ENCODE results near the gene OLA1.

Gene OLA1

DNA sequence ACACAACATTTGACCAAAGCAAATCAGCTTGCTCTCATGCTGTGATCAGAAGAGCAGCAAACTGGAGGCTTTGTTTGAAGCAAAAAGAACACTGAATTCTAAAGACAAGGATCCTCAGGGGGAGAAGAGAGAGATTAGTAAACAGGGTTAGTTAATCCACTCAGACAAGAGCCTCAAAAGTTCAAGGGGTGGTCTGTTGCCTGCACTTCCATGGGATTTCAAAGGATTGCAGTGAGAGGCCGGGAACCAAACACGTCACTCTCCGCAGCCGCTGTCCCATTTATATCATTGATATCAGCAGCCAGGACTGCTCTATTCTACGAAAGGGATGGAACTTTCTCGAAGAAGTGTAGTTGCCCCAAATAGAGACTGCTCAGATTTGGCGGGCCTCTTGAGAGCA is 185.4 kb downstream of the OLA1 start:
- H3K4me3 ChIP-seq (ENCODE audit: low read depth in 1 of 2, low read length in 2 of 2), result no peak overlapping the region
- H3K36me3 ChIP-seq (ENCODE audit: control insufficient read depth in 1 of 2, insufficient read depth in 2 of 2, low read length in 2 of 2), result no peaks in the 10 kb centered on the region
- H3K27ac ChIP-seq (ENCODE audit: low read length), result no peak overlapping the region
- H3K4me1 ChIP-seq (ENCODE audit: control insufficient read depth in 1 of 2, insufficient read depth in 2 of 2, low read length in 2 of 2), result no peaks in the 10 kb centered on the region
- H3K27me3 ChIP-seq (ENCODE audit: low read depth, low read length), result no peaks in the 10 kb centered on the region
- H3K9me3 ChIP-seq (ENCODE audit: control insufficient read depth in 1 of 2, low read length in 2 of 2), result no peaks in the 10 kb centered on the region

DNA sequence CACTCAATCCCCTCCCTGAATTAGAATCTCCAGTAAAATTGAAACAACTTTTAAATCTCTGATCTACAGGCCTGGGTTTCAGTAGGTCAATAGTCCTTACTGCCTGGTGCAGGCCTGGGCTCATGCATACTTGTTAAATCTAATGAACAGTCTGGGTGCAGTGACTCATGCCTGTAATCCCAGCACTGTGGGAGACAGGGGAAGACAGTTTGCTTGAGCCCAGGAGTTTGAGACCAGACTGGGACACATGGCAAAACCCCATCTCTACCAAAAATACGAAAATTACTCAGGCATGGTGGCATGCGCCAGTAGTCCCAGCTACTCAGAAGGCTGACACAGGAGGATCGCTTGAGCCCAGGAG is 188.5 kb downstream of the OLA1 start:
- H3K27ac ChIP-seq (ENCODE audit: low read length), result no peak overlapping the region
- H3K27me3 ChIP-seq (ENCODE audit: low read depth, low read length), result no peaks in the 10 kb centered on the region
- H3K36me3 ChIP-seq (ENCODE audit: control insufficient read depth in 1 of 2, insufficient read depth in 2 of 2, low read length in 2 of 2), result no peaks in the 10 kb centered on the region

DNA sequence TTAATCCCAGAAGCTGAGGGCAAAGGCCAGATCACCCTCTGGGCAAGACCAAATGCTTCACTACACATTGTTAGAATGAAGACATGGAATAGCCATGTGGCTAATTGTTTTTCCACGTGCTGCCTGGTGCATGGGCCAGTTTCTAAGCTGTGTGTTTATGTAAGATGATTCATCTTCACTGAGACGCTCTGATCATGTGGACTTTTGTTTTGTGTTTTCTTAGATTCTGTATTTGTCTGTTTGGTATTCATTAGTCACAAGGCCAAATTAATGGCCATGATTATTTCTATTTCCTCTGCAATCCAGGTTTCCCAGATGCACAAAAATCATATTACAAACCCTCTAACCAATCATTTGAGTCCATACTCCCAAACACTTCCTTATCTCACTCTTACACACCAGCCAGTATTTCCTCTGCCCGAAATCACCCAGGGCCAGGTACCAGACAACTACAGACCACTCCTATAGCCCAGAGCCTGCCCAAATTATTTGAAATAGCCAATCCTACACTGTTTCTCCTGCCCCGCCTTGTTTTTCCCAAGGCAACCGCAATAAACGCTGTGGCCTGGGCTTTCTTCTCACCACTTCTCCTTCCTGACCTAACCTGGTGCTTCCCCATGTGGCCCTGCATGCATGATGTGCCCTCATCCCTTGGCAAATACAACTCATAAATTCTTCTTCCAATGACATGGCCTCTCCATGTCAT is 189.0 kb downstream of the OLA1 start:
- Histone ChIP-seq H3K36me3 (ENCODE audit: control insufficient read depth in 1 of 2, insufficient read depth in 2 of 2, low read length in 2 of 2) (no peaks in the 10 kb centered on the region), H3K4me3 (ENCODE audit: low read depth in 1 of 2, low read length in 2 of 2) (no peak overlapping the region), H3K27ac (ENCODE audit: low read length) (no peak overlapping the region), H3K4me1 (ENCODE audit: control insufficient read depth in 1 of 2, insufficient read depth in 2 of 2, low read length in 2 of 2) (no peaks in the 10 kb centered on the region), H3K9me3 (ENCODE audit: control insufficient read depth in 1 of 2, low read length in 2 of 2) (no peaks in the 10 kb centered on the region), H3K27me3 (ENCODE audit: low read depth, low read length) (no peaks in the 10 kb centered on the region)

More for the DNA sequence above, 188.5 kb downstream of the OLA1 start:
- Histone ChIP-seq H3K4me1 (ENCODE audit: control insufficient read depth in 1 of 2, insufficient read depth in 2 of 2, low read length in 2 of 2) (no peaks in the 10 kb centered on the region), H3K9me3 (ENCODE audit: control insufficient read depth in 1 of 2, low read length in 2 of 2) (no peaks in the 10 kb centered on the region), H3K4me3 (ENCODE audit: low read depth in 1 of 2, low read length in 2 of 2) (no peak overlapping the region)

DNA sequence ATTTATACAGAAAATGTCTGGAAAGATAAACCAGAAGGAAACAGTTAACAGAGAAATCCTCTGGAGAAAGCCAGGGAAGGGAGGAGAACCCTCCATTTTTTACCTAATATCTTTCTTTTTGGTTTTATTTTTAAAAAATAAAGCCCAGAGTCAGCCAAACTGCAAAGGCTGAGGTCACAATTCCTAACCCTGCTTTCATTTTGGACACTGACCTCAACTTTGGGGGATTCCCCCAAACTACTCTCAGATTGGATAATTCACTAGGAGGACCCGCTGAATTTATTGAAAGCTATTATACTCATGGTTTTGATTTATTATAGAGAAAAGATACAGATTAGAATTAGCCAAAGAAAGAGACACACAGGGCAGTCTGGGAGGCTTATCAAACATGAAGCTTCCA is 189.9 kb downstream of the OLA1 start:
- no peaks in the 10 kb centered on the region for H3K27me3 ChIP-seq (ENCODE audit: low read depth, low read length)
- H3K4me3 ChIP-seq (ENCODE audit: low read depth in 1 of 2, low read length in 2 of 2), result no peak overlapping the region
- H3K4me1 ChIP-seq (ENCODE audit: control insufficient read depth in 1 of 2, insufficient read depth in 2 of 2, low read length in 2 of 2), result no peaks in the 10 kb centered on the region
- no peaks in the 10 kb centered on the region for H3K9me3 ChIP-seq (ENCODE audit: control insufficient read depth in 1 of 2, low read length in 2 of 2)
- H3K36me3 ChIP-seq (ENCODE audit: control insufficient read depth in 1 of 2, insufficient read depth in 2 of 2, low read length in 2 of 2), result no peaks in the 10 kb centered on the region
- no peak overlapping the region for H3K27ac ChIP-seq (ENCODE audit: low read length)

DNA sequence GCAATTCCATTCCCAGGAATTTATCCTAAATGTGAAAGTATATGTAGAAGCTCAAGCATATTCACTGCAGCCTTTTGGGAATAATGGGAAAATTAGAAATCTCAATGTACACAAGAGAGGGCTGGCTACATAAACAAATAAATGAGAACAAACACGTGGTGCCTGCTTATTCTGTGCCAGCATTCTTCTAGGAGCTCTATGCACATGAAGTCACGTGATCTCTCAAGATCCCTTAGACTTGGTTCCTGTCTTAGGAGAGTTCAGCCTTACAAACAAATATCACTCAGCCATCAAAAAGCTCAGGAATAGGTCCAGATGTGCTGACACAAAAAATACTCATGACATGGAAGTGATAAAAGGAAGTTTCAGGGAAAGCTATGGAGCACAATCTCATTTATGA is 190.3 kb downstream of the OLA1 start:
- Histone ChIP-seq H3K27ac (ENCODE audit: low read length) (no peak overlapping the region), H3K4me1 (ENCODE audit: control insufficient read depth in 1 of 2, insufficient read depth in 2 of 2, low read length in 2 of 2) (no peaks in the 10 kb centered on the region), H3K9me3 (ENCODE audit: control insufficient read depth in 1 of 2, low read length in 2 of 2) (no peaks in the 10 kb centered on the region), H3K27me3 (ENCODE audit: low read depth, low read length) (no peaks in the 10 kb centered on the region), H3K4me3 (ENCODE audit: low read depth in 1 of 2, low read length in 2 of 2) (no peak overlapping the region), H3K36me3 (ENCODE audit: control insufficient read depth in 1 of 2, insufficient read depth in 2 of 2, low read length in 2 of 2) (no peaks in the 10 kb centered on the region)

DNA sequence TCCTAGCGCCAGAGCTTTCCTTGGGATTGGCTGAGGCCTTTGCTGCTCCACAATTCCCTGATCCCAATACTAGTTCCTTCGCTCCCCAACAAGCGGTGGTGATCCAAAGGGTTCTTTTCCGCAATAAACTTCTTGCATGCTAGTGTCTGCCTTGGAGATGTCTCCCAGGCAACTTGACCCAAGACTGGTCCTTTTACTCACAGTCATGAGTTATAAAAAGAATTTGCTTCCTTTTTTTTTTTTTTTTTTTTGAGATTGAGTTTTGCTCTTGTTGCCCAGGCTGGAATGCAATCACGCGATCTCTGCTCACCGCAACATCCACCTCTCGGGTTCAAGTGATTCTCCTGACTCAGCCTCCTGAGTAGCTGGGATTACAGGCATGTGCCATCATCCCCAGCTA is 193.4 kb downstream of the OLA1 start:
- Histone ChIP-seq H3K36me3 (ENCODE audit: control insufficient read depth in 1 of 2, insufficient read depth in 2 of 2, low read length in 2 of 2) (no peaks in the 10 kb centered on the region), H3K27me3 (ENCODE audit: low read depth, low read length) (no peaks in the 10 kb centered on the region), H3K9me3 (ENCODE audit: control insufficient read depth in 1 of 2, low read length in 2 of 2) (no peaks in the 10 kb centered on the region), H3K27ac (ENCODE audit: low read length) (no peak overlapping the region), H3K4me3 (ENCODE audit: low read depth in 1 of 2, low read length in 2 of 2) (no peak overlapping the region), H3K4me1 (ENCODE audit: control insufficient read depth in 1 of 2, insufficient read depth in 2 of 2, low read length in 2 of 2) (peaks cover 0 to 5% of the 10 kb centered on the region in 2 donors)

DNA sequence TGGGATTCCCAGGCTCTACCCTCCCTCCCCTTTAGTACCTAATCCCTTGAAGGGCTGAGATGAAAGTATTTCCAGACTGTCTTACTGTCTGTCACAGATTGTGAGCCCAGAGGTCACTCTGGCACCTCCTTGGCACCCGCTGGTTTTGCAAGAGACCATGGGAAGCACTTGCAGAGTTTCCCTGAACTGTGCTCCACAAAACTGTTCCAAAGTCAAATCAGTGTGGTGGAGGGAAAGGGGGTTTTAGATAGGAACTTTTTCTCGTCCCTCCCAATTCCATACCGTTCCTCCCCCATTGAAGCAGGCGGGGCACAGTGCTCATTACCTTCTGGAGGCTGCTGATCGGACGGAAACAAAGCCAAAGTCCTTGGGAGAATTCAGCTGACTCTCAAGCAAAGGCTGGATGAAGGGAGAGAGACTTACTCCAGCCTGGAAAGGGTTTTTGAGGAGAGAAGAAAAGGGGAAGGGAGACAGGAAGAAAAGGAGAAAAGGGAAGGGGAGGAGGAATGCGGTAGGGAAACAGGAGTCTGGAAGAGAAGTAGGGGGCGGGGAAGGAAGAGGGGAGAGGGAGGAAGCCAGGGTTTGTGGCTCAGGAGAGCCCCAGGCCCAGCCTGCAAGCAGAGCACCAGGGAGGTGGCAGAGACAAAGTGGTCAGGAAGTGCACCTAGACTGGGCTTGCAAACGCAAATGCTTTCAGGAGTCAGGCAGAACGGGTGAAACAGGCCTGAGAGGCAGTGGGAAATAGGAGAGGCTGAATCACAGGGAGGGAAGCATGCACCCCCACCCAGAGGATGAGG is 194.8 kb downstream of the OLA1 start:
- Histone ChIP-seq H3K4me1 (ENCODE audit: control insufficient read depth in 1 of 2, insufficient read depth in 2 of 2, low read length in 2 of 2) (peaks cover 0 to 5% of the 10 kb centered on the region in 2 donors), H3K27me3 (ENCODE audit: low read depth, low read length) (no peaks in the 10 kb centered on the region), H3K27ac (ENCODE audit: low read length) (no peak overlapping the region), H3K9me3 (ENCODE audit: control insufficient read depth in 1 of 2, low read length in 2 of 2) (no peaks in the 10 kb centered on the region), H3K36me3 (ENCODE audit: control insufficient read depth in 1 of 2, insufficient read depth in 2 of 2, low read length in 2 of 2) (no peaks in the 10 kb centered on the region), H3K4me3 (ENCODE audit: low read depth in 1 of 2, low read length in 2 of 2) (no peak overlapping the region)

DNA sequence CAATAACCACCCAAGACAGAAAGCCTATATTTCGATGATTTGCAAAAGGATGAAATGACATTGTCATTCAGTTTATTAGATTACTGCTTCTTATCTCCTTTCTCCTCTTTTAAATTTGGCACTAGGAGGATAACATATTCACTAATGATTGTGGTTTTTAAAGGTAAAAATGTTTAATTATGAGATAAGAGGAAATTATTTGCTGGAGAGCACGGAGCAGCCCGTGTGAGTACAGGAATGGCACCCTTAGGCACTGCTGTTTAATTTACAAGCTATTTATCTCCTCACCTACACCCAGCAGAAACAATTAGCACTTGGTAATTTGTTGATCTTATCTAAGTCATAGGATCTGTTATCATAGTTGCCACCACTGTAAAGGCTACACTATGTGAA is 195.8 kb downstream of the OLA1 start:
- no peak overlapping the region for H3K4me3 ChIP-seq (ENCODE audit: low read depth in 1 of 2, low read length in 2 of 2)

DNA sequence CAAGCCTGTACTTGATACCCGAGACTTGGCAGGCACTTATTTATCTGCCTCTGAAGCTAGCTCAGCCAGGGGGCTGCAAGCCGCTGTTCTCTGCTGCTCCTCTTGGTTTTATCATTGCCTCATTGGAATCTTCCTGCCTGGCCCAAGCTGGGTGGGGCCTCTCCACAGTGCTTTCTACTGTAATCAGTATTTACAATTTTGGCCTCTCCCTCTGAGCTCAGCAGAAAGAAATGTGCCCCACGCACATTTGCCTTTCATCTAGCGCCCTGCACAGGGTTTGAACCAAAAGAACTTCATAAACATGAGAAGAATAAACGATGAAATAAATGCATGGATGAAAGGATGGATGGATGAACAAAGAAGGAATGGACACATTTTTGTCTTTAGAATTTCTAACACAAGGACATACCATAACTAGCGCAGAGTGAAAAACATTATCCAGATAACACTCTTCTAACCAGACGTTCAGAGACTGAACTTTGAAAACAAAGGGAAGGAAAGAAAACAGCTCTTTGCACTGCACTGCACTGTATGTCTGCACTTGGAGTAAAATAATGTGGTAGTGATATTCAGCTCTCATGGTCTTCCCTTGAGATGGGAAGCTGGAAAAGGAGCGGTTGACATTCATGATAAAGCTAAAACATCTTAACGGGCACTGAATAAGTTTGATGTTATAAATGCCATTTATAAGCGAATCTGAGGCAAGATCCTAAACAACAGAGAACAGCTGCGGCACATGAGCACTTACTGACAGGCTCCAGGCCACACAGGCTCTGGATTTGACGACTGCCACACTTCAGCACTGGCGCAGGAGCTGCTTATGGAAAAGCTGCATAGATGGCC is 196.4 kb downstream of the OLA1 start:
- Histone ChIP-seq H3K27ac (ENCODE audit: low read length) (no peak overlapping the region), H3K9me3 (ENCODE audit: control insufficient read depth in 1 of 2, low read length in 2 of 2) (no peaks in the 10 kb centered on the region), H3K4me1 (ENCODE audit: control insufficient read depth in 1 of 2, insufficient read depth in 2 of 2, low read length in 2 of 2) (peaks cover 0 to 5% of the 10 kb centered on the region in 2 donors), H3K36me3 (ENCODE audit: control insufficient read depth in 1 of 2, insufficient read depth in 2 of 2, low read length in 2 of 2) (no peaks in the 10 kb centered on the region), H3K27me3 (ENCODE audit: low read depth, low read length) (no peaks in the 10 kb centered on the region), H3K4me3 (ENCODE audit: low read depth in 1 of 2, low read length in 2 of 2) (no peak overlapping the region)

More for the DNA sequence above, 195.8 kb downstream of the OLA1 start:
- Histone ChIP-seq H3K27ac (ENCODE audit: low read length) (no peak overlapping the region), H3K4me1 (ENCODE audit: control insufficient read depth in 1 of 2, insufficient read depth in 2 of 2, low read length in 2 of 2) (peaks cover 0 to 5% of the 10 kb centered on the region in 2 donors), H3K9me3 (ENCODE audit: control insufficient read depth in 1 of 2, low read length in 2 of 2) (no peaks in the 10 kb centered on the region), H3K27me3 (ENCODE audit: low read depth, low read length) (no peaks in the 10 kb centered on the region), H3K36me3 (ENCODE audit: control insufficient read depth in 1 of 2, insufficient read depth in 2 of 2, low read length in 2 of 2) (no peaks in the 10 kb centered on the region)

DNA sequence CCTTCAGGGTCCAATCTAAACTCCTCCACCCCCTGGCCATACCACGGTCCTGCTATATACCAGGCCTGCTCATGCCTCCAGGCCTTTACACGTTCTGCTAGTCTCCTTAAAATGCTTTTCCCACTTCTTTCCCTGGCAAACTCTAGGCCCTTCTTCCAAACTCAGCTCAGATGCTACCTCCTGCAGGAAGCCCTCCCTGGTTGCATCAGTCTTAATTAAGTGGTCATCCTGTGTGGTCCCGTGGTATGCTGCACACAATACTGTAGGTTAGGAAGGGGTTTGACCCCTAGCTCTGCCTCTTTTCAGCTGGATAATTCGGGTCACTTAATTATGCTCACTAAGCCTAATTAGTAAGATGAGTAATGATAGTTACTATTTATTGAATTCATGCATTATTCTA is 197.3 kb downstream of the OLA1 start:
- no peaks in the 10 kb centered on the region for H3K36me3 ChIP-seq (ENCODE audit: control insufficient read depth in 1 of 2, insufficient read depth in 2 of 2, low read length in 2 of 2)
- no peaks in the 10 kb centered on the region for H3K9me3 ChIP-seq (ENCODE audit: control insufficient read depth in 1 of 2, low read length in 2 of 2)
- no peak overlapping the region for H3K27ac ChIP-seq (ENCODE audit: low read length)
- H3K27me3 ChIP-seq (ENCODE audit: low read depth, low read length), result no peaks in the 10 kb centered on the region
- H3K4me1 ChIP-seq (ENCODE audit: control insufficient read depth in 1 of 2, insufficient read depth in 2 of 2, low read length in 2 of 2), result peaks cover 0 to 5% of the 10 kb centered on the region in 2 donors
- H3K4me3 ChIP-seq (ENCODE audit: low read depth in 1 of 2, low read length in 2 of 2), result no peak overlapping the region

DNA sequence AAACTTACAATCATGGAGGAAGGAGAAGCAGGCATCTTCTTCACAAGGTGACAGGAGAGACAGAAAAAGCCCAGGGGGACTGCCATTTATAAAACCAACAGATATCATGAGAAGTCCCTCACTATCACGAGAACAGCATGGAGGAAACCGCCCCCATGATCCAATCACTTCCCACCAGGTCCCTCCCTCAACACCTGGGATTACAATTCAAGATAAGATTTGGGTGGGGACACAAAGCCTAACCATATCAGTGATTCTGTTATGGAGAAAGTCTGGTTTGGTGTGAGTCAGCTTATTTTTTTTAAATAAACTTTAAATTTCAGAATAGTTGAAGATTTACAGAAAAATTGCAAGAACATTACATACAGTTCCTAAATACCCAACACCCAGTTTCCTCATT is 198.4 kb downstream of the OLA1 start:
- Histone ChIP-seq H3K27ac (ENCODE audit: low read length) (no peak overlapping the region), H3K4me3 (ENCODE audit: low read depth in 1 of 2, low read length in 2 of 2) (no peak overlapping the region), H3K36me3 (ENCODE audit: control insufficient read depth in 1 of 2, insufficient read depth in 2 of 2, low read length in 2 of 2) (no peaks in the 10 kb centered on the region), H3K4me1 (ENCODE audit: control insufficient read depth in 1 of 2, insufficient read depth in 2 of 2, low read length in 2 of 2) (peaks cover 0 to 5% of the 10 kb centered on the region in 2 donors), H3K27me3 (ENCODE audit: low read depth, low read length) (no peaks in the 10 kb centered on the region), H3K9me3 (ENCODE audit: control insufficient read depth in 1 of 2, low read length in 2 of 2) (no peaks in the 10 kb centered on the region)
